RWPE2 (cell line): ENCODE measurements around the gene ZNF507.
"Not testable (repeated sequence)": the region's sequence is repeated elsewhere in the genome, so short reads cannot be mapped to it uniquely, and the experiment has no call there.

Source experiments
- ATAC-seq: fragments of 200-7000 bp; cut with Tn5 transposase; 3 replicates; pipeline ENCODE4 v1.9.1; 2021; ENCODE audit warnings: low read depth
- DNase-seq: peaks from one replicate; pipeline ENCODE4 v3.0.0-alpha.2; 2020; ENCODE audit warnings: low spot score
- H3K27ac ChIP-seq: fragments of 450-650 bp; 2 replicates; pipeline ENCODE4 v1.5.1; 2017; ENCODE audit warnings: mild to moderate bottlenecking; ENCODE audit not compliant: poor library complexity, severe bottlenecking
- H3K27me3 ChIP-seq: fragments of 250-450 bp; sonication (Bioruptor Pico); 2 replicates; pipeline ENCODE4 v1.5.1; 2021; ENCODE audit warnings: mild to moderate bottlenecking, moderate library complexity; ENCODE audit not compliant: insufficient read depth, poor library complexity, severe bottlenecking
- H3K36me3 ChIP-seq: fragments of 250-450 bp; sonication (Bioruptor Pico); 2 replicates; pipeline ENCODE4 v1.5.1; 2020; ENCODE audit warnings: low read depth, mild to moderate bottlenecking, moderate library complexity
- H3K4me1 ChIP-seq: fragments of 250-450 bp; sonication (Bioruptor Pico); 2 replicates; pipeline ENCODE4 v1.5.1; 2021; ENCODE audit warnings: mild to moderate bottlenecking, moderate library complexity; ENCODE audit not compliant: insufficient read depth, poor library complexity, severe bottlenecking
- H3K4me3 ChIP-seq: fragments of 250-450 bp; sonication (Bioruptor Pico); 2 replicates; pipeline ENCODE4 v1.5.1; 2021; ENCODE audit warnings: mild to moderate bottlenecking, moderate library complexity; ENCODE audit not compliant: severe bottlenecking
- H3K9me3 ChIP-seq: fragments of 250-450 bp; sonication (Bioruptor Pico); 2 replicates; pipeline ENCODE4 v1.5.1; 2021; ENCODE audit warnings: mild to moderate bottlenecking, moderate library complexity; ENCODE audit not compliant: severe bottlenecking
- TF ChIP-seq, protein P1 (sequence below): fragments of 450-650 bp; IDR thresholded peaks from one replicate; pipeline ENCODE4 v1.5.1; 2017; ENCODE audit warnings: mild to moderate bottlenecking, moderate library complexity; ENCODE audit not compliant: poor library complexity, severe bottlenecking

The ZNF507 gene

DNA sequence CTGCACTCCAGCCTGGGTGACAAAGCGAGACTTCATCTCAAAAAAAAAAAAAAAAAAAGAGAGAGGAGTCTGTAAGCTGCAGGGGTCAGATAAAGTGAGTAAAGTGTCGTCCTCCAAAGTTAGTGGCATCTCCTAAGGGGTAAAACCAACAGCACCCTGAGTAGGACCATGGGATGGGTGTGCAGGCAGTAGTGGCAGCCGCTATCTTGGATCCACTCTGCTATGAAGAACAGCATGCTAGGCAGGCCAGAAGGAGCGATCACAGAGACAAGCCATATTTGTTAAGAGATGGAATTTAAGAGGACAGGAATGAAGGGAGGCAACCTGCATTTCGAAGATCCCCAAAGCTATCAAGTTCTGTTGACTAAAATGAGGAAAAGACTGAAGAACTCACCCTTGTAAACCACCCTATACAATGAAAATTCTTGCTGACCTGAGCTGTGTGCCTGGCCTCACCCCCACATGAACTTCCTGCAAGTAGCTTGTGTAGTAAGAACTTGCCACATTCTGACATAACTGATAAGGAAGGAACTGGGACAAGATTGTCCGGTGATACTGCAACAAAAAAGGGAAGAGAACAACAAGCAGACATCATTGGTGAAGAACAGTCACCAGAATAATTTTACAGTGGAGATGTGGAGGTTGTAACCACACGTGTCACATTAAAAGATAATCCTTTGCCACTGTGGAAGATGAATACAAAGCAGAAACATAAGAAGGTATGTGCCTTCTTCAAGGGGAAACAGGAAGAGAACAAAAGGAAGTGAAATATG is 76.4 kb downstream of the ZNF507 start:
- no peaks in the 10 kb centered on the region for H3K9me3 ChIP-seq
- H3K4me1 ChIP-seq: no peaks in the 10 kb centered on the region
- DNase-seq: no peak
- H3K36me3 ChIP-seq: no peaks in the 10 kb centered on the region
- no peak for ATAC-seq
- H3K27ac ChIP-seq: no peak overlapping the region
- no peak overlapping the region for H3K4me3 ChIP-seq
- H3K27me3 ChIP-seq: no peaks in the 10 kb centered on the region
- TF ChIP-seq, protein P1, sequence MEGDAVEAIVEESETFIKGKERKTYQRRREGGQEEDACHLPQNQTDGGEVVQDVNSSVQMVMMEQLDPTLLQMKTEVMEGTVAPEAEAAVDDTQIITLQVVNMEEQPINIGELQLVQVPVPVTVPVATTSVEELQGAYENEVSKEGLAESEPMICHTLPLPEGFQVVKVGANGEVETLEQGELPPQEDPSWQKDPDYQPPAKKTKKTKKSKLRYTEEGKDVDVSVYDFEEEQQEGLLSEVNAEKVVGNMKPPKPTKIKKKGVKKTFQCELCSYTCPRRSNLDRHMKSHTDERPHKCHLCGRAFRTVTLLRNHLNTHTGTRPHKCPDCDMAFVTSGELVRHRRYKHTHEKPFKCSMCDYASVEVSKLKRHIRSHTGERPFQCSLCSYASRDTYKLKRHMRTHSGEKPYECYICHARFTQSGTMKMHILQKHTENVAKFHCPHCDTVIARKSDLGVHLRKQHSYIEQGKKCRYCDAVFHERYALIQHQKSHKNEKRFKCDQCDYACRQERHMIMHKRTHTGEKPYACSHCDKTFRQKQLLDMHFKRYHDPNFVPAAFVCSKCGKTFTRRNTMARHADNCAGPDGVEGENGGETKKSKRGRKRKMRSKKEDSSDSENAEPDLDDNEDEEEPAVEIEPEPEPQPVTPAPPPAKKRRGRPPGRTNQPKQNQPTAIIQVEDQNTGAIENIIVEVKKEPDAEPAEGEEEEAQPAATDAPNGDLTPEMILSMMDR: no peak

DNA sequence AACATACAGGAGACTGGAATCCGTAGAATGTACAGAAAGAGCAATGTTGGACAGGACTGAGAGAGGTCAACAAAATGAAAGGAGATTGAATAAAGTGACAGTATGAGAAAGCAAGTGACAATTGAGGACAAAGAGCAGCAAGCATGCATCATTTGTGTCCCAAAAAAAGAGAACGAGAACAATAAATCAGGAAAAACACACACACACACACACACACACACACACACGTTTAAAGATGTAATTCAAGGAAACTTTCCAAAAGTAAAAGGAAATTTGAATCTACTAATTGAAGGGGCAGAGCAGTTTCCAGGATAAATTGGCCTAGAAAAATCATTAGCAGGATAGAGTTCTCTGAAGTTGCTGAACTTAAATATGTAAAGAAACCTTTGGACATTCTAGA is 77.0 kb downstream of the ZNF507 start:
- H3K4me1 ChIP-seq: no peaks in the 10 kb centered on the region
- H3K27ac ChIP-seq: no peak overlapping the region
- no peaks in the 10 kb centered on the region for H3K27me3 ChIP-seq
- no peak for DNase-seq
- no peaks in the 10 kb centered on the region for H3K36me3 ChIP-seq
- H3K9me3 ChIP-seq: no peaks in the 10 kb centered on the region
- no peak for ATAC-seq
- TF ChIP-seq, protein P1: no peak
- H3K4me3 ChIP-seq: no peak overlapping the region

DNA sequence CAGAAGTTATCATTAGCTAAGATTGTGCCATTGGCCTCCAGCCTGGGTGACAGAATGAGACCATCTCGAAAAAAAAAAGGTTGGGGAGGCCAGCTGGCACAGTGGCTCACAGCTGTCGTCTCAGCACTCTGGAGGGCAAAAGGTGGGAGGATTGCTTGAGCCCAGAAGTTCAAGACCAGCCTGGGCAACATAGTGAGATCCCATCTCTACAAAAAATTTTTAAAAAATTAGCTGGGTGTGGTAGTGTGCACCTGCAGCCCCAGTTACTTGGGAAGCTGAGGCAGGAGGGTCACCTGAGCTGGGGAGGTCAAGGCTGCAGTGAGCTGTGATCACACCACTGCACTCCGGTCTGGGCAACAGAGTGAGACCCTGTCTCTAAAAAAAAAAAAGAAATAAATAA is 78.5 kb downstream of the ZNF507 start:
- not testable (repeated sequence) for H3K4me3 ChIP-seq, H3K36me3 ChIP-seq, H3K27ac ChIP-seq, H3K27me3 ChIP-seq, DNase-seq, H3K9me3 ChIP-seq, H3K4me1 ChIP-seq, ATAC-seq

DNA sequence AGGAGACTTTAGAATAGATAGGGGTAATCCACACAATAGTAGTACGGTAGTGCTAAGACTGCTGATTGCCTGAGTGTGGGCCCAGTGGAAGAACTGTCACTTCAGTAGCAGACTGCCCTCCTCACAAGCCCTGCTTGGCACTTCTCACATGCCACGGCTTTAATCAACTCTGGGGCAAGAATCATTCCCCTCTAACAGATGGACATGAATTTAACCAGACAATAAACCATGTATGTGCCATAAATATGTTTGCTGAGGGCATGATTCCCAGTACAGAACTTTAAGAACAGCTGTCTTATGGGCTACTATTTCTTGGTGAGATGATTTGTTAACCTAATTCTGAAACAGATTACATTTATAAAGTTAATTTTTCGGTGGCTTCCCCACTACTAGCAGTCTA is 82.1 kb downstream of the ZNF507 start:
- Histone ChIP-seq H3K27me3 (no peaks in the 10 kb centered on the region), H3K4me1 (no peaks in the 10 kb centered on the region), H3K4me3 (no peak overlapping the region), H3K9me3 (no peaks in the 10 kb centered on the region), H3K27ac (no peak overlapping the region), H3K36me3 (no peaks in the 10 kb centered on the region)
- TF ChIP-seq, protein P1: no peak
- ATAC-seq (no peak), DNase-seq (no peak)

DNA sequence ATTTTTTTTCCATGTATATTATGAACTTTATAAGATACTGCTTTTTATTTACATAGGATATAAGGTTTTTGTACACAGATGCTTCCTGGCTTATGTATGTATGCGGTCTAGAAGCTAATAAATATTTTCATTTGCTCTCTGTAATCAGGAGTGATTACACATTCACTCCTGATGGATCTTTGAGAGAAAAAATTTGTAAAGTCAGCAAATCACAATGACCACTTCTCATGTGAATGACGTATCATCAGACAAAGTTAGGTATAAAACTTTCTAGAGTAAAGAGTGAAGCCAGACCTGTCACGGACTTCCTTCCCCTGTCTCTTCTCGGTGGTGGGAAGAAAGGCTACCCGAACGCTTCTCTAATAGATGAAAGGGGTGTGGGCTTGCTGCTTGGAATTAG is 91.3 kb downstream of the ZNF507 start:
- TF ChIP-seq, protein P1: no peak
- Histone ChIP-seq H3K36me3 (peaks cover 20% of the 10 kb centered on the region), H3K27ac (no peak overlapping the region), H3K4me3 (no peak overlapping the region), H3K27me3 (no peaks in the 10 kb centered on the region), H3K9me3 (no peaks in the 10 kb centered on the region), H3K4me1 (no peaks in the 10 kb centered on the region)
- ATAC-seq (no peak), DNase-seq (no peak)
